Nephron (organoid): Measurements from ENCODE around the gene MAP3K8.

Source experiments
- H3K27ac Mint-ChIP-seq, 3 experiments: 2 replicates each; pipeline ENCODE4 v1.8.0; 2020; ENCODE audit warnings: mixed read lengths in 3 of 3, mild to moderate bottlenecking in 2 of 3, moderate library complexity in 1 of 3
- H3K27me3 Mint-ChIP-seq: 2 replicates; pipeline ENCODE4 v1.8.0; 2021; ENCODE audit warnings: low read depth, mild to moderate bottlenecking, moderate library complexity, mixed read lengths
- H3K36me3 Mint-ChIP-seq: 2 replicates; pipeline ENCODE4 v1.8.0; 2020; ENCODE audit warnings: low read depth, mixed read lengths
- H3K4me1 Mint-ChIP-seq: 2 replicates; pipeline ENCODE4 v1.8.0; 2020; ENCODE audit warnings: mixed read lengths
- H3K4me3 Mint-ChIP-seq, 3 experiments: 2 replicates each; pipeline ENCODE4 v1.8.0; 2020; ENCODE audit warnings: mild to moderate bottlenecking in 3 of 3, mixed read lengths in 3 of 3, moderate library complexity in 2 of 3
- H3K9me3 Mint-ChIP-seq: 2 replicates; pipeline ENCODE4 v1.8.0; 2020; ENCODE audit warnings: mixed read lengths
- CTCF ChIP-seq, 3 experiments: fragments of 200-600 bp; sonication (generic); IDR thresholded peaks; one replicate each; pipeline ENCODE4 v1.5.0; 2021; ENCODE audit warnings: antibody characterized with exemption in 3 of 3; ENCODE audit not compliant: unreplicated experiment in 3 of 3

Gene MAP3K8

GRCh38 chr10:30398788-30399187 is 35.2 kb upstream of the MAP3K8 start:
- TF ChIP-seq CTCF (IDR thresholded peaks at IDR 0.05; ENCODE audit: unreplicated experiment in 3 of 3): no peak
- Mint-ChIP-seq H3K4me1 (peaks cover 6% of the 10 kb centered on the region), H3K9me3 (peaks cover 6% of the 10 kb centered on the region), H3K36me3 (no peaks in the 10 kb centered on the region), H3K4me3 (no peak overlapping the region), H3K27ac (no peak overlapping the region), H3K27me3 (peaks cover 3% of the 10 kb centered on the region)

- Mint-ChIP-seq H3K36me3 (no peaks in the 10 kb centered on the region), H3K27me3 (no peaks in the 10 kb centered on the region), H3K9me3 (peaks cover 18% of the 10 kb centered on the region), H3K4me3 (no peak overlapping the region), H3K27ac (no peak overlapping the region), H3K4me1 (no peaks in the 10 kb centered on the region)
- no peak for TF ChIP-seq CTCF (IDR thresholded peaks at IDR 0.05; ENCODE audit: unreplicated experiment in 3 of 3)
Observed at GRCh38 chr10:30403494-30403893, 30.5 kb upstream of the MAP3K8 start.

GRCh38 chr10:30404540-30404939 is 29.4 kb upstream of the MAP3K8 start:
- no peak for TF ChIP-seq CTCF (IDR thresholded peaks at IDR 0.05; ENCODE audit: unreplicated experiment in 3 of 3)
- Mint-ChIP-seq H3K4me3 (no peak overlapping the region), H3K27me3 (no peaks in the 10 kb centered on the region), H3K36me3 (no peaks in the 10 kb centered on the region), H3K4me1 (no peaks in the 10 kb centered on the region), H3K9me3 (peaks cover 18% of the 10 kb centered on the region), H3K27ac (no peak overlapping the region)

GRCh38 chr10:30411263-30411662 is 22.7 kb upstream of the MAP3K8 start:
- Mint-ChIP-seq H3K27me3 (no peaks in the 10 kb centered on the region), H3K9me3 (no peaks in the 10 kb centered on the region), H3K4me1 (no peaks in the 10 kb centered on the region)

GRCh38 chr10:30412901-30413300 is 21.1 kb upstream of the MAP3K8 start:
- H3K27ac Mint-ChIP-seq: no peak overlapping the region
- H3K4me3 Mint-ChIP-seq: no peak overlapping the region
- no peaks in the 10 kb centered on the region for H3K36me3 Mint-ChIP-seq
- H3K27me3 Mint-ChIP-seq: no peaks in the 10 kb centered on the region
- H3K4me1 Mint-ChIP-seq: no peaks in the 10 kb centered on the region
- no peak for TF ChIP-seq CTCF (IDR thresholded peaks at IDR 0.05; ENCODE audit: unreplicated experiment in 3 of 3)
- no peaks in the 10 kb centered on the region for H3K9me3 Mint-ChIP-seq

More at GRCh38 chr10:30411263-30411662, 22.7 kb upstream of the MAP3K8 start:
- Mint-ChIP-seq H3K36me3 (no peaks in the 10 kb centered on the region), H3K4me3 (no peak overlapping the region), H3K27ac (no peak overlapping the region)
- TF ChIP-seq CTCF (IDR thresholded peaks at IDR 0.05; ENCODE audit: unreplicated experiment in 3 of 3): no peak

GRCh38 chr10:30413996-30414576 is 19.9 kb upstream of the MAP3K8 start:
- Mint-ChIP-seq H3K27me3 (no peaks in the 10 kb centered on the region), H3K36me3 (no peaks in the 10 kb centered on the region), H3K4me1 (no peaks in the 10 kb centered on the region), H3K9me3 (no peaks in the 10 kb centered on the region), H3K27ac (no peak overlapping the region), H3K4me3 (no peak overlapping the region)
- peak; percentile 73 to 79 (median 74) for TF ChIP-seq CTCF (IDR thresholded peaks at IDR 0.05; ENCODE audit: unreplicated experiment in 3 of 3)
